Measurements from ENCODE around the gene MYL9.
"Not testable (repeated sequence)": the region's sequence is repeated elsewhere in the genome, so short reads cannot be mapped to it uniquely, and the experiment has no call there.

Gene MYL9

DNA sequence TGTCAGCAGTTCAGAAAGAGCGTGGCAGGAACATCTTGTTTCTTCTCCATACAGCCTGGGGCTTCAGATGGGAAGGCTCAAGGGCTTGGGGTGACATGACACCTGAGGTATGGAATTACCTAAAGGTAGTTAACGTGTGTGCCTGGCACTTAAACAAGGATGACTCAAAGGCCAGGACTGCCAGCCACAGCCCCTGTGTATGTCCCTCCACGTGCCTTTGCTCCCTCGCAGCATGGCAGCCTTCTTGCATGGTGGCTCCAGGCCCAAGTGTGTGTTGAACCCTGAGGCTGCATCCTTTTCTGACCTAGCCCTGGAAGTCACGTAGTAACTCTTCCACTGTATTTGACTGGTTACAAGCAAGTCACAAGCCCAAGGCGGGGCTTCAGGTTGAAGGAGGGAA, 33.6 kb upstream of the MYL9 start:
- in situ Hi-C loops (cut with MboI; ENCODE audit: low pct_unique_long_range_greater_than_20kb, low sequenced_read_pairs, unreplicated experiment), result no loop called here
- TF ChIP-seq, protein P1, sequence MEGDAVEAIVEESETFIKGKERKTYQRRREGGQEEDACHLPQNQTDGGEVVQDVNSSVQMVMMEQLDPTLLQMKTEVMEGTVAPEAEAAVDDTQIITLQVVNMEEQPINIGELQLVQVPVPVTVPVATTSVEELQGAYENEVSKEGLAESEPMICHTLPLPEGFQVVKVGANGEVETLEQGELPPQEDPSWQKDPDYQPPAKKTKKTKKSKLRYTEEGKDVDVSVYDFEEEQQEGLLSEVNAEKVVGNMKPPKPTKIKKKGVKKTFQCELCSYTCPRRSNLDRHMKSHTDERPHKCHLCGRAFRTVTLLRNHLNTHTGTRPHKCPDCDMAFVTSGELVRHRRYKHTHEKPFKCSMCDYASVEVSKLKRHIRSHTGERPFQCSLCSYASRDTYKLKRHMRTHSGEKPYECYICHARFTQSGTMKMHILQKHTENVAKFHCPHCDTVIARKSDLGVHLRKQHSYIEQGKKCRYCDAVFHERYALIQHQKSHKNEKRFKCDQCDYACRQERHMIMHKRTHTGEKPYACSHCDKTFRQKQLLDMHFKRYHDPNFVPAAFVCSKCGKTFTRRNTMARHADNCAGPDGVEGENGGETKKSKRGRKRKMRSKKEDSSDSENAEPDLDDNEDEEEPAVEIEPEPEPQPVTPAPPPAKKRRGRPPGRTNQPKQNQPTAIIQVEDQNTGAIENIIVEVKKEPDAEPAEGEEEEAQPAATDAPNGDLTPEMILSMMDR (IDR thresholded peaks at IDR 0.05; ENCODE audit: extremely low read depth, insufficient read depth, missing control alignments), result no peak
- no peak for DNase-seq (ENCODE audit: low spot score)

DNA sequence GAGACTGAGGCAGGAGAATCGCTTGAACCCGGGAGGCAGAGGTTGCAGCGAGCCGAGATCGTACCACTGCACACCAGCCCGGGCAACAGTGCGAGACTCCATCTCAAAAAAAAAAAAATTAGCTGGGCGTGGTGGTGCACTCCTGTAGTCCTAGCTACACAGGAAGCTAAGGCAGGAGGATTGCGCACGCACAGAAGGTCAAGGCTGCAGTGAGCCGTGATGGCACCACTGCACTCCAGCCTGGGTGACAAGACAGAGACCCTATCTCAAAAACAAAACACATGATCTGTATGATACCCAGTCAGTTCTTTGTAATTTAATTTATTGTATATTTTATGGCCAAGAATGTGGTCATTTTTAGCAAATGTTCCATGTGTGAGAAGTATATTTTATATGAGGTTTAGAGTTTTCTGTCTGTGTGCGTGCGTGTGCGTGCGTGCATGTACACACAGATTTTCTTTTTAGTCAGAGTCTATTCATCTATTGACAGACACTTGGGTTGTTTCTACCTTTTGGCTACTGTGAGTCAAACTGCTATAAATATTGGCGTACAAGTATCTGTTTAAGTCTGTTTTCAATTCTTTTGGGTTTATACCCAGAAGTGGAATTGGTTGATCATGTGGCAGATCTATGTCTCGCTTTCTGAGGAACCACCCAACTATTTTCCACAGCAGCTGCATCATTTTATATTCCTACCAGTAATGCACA, 22.2 kb upstream of the MYL9 start:
- no peak for DNase-seq (ENCODE audit: low spot score)
- in situ Hi-C loops (cut with MboI; ENCODE audit: low pct_unique_long_range_greater_than_20kb, low sequenced_read_pairs, unreplicated experiment), result no loop called here
- TF ChIP-seq, protein P1 (IDR thresholded peaks at IDR 0.05; ENCODE audit: extremely low read depth, insufficient read depth, missing control alignments), result no peak

DNA sequence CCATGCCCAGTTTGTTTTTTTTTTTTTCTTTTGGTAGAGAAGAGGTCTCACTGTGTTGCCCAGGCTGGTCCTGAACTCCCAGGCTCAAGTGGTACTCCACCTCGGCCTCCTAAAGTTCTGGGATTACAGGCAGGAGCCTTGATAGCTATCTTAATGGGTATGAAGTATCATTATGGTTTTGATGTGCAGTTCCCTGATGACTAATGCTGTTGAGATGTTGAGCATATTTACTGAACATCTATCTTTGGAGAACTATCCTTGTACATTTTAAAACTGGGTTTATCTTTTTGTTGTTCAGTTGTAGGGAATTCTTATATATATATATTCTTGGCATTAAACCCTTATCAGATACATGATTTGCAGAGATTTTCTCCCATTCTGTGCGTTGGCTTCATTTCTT, 21.4 kb upstream of the MYL9 start:
- DNase-seq (ENCODE audit: low spot score), result no peak
- in situ Hi-C loops (cut with MboI; ENCODE audit: low pct_unique_long_range_greater_than_20kb, low sequenced_read_pairs, unreplicated experiment), result no loop called here
- TF ChIP-seq, protein P1 (IDR thresholded peaks at IDR 0.05; ENCODE audit: extremely low read depth, insufficient read depth, missing control alignments), result no peak

DNA sequence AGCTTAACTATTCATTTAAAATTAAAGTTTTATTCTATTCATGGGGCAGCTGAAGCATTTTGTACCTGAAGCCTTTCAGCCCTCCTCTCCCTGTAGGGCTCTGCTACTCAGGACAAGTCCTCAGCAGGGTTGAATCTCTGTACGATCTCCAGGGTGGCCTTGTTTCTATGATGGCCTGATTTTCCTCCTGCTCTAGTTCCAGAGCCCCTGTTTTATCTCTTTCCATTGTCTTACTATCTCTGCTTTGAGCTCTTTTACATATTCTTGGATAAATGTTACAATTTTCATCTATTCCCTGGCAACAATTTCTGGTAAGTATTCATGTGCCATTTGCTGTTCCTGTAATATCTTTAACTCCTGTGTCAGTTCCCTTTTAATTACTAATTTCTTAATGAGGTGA, 19.8 kb upstream of the MYL9 start:
- DNase-seq (ENCODE audit: low spot score), result no peak
- TF ChIP-seq, protein P1 (IDR thresholded peaks at IDR 0.05; ENCODE audit: extremely low read depth, insufficient read depth, missing control alignments), result no peak
- in situ Hi-C loops (cut with MboI; ENCODE audit: low pct_unique_long_range_greater_than_20kb, low sequenced_read_pairs, unreplicated experiment), result no loop called here

DNA sequence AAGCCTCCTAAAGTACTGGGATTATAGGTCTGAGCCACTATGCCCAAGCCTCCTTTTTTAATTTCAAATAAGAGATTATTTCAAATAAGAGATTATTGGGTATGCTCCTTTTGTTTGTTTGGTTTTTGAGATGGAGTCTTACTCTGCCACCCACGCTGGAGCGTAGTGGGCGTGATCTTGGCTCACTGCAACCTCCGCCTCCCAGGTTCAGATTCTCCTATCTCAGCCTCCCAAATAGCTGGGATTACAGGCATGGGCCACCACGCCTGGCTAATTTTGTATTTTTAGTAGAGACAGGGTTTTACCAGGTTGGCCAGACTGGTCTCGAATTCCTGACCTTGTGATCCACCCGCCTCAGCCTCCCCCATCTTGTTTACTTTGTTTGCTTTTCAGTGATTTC, 18.9 kb upstream of the MYL9 start:
- in situ Hi-C loops (cut with MboI; ENCODE audit: low pct_unique_long_range_greater_than_20kb, low sequenced_read_pairs, unreplicated experiment); DNase-seq (ENCODE audit: low spot score): not testable (repeated sequence)

DNA sequence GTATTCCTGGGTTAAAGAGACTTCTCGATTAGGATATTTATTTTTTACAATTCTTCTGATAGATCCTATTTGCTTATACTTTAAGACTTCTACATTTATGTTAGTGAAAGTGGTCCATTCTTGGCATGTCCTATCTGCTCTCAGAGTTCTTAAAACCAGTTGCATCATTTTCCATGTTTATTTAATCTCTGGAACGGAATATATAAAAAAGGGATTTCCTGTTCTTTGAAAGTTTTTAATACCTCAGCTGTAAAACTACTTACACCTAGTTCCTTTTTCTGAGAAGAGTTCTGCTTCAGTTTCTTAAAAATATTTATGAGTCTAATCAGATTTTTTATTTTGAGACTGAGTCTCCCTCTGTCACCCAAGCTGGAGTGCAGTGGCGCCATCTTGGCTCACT, 18.0 kb upstream of the MYL9 start:
- in situ Hi-C loops (cut with MboI; ENCODE audit: low pct_unique_long_range_greater_than_20kb, low sequenced_read_pairs, unreplicated experiment), result no loop called here
- TF ChIP-seq, protein P1 (IDR thresholded peaks at IDR 0.05; ENCODE audit: extremely low read depth, insufficient read depth, missing control alignments), result no peak
- DNase-seq (ENCODE audit: low spot score), result no peak

DNA sequence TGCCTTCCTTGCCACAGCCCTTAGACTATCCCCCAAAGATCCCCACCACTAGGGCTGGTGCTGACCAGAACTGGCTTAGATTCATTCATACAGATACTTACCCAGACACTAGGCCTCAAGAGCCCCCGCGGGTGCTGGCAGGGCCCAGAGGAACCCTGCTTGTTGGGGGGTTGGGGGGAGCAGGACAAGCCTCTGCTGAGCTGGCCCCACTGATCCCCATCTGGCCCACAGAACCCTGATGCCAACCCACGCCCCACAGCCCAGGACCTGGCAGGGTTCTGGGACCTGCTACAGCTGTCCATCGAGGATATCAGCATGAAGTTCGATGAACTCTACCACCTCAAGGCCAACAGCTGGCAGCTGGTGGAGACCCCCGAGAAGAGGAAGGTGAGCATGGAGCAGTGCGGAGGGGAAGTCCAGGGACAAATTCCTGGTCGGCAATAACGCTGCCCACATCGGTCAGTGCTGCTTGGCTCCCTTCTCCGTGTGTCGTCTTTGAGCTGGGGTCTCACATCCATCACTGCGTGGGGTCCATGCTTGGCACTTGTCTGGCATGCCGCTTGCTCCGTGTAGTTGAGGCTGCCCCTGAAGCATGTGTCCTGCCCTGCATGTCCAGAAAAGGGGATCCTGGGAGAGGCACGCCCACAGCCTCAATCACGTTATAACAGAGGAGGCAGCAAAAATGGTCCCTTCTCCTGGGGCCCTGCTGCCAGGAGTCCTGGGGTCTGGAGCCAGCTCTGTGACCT, 15.5 kb upstream of the MYL9 start:
- TF ChIP-seq, protein P1 (IDR thresholded peaks at IDR 0.05; ENCODE audit: extremely low read depth, insufficient read depth, missing control alignments), result no peak
- DNase-seq (ENCODE audit: low spot score), result no peak
- in situ Hi-C loops (cut with MboI; ENCODE audit: low pct_unique_long_range_greater_than_20kb, low sequenced_read_pairs, unreplicated experiment), result no loop called here
